Caco-2 (cell line): ENCODE measurements around the gene TMEM273. TPM values are rescaled to one million over a fixed set of nuclear protein-coding genes. Genes with fewer than 3 reads are reported as not detected.

Experiments
- BruUV-seq: library from RNA; stranded (reverse); fragments of 400-500 nt; replicated peaks from 2 replicates; lab custom pipeline; 2021; lab: Mats Ljungman, UMichigan
- CTCF ChIA-PET: fragments of 300-600 bp; sonication (Branson Sonifier 250); formaldehyde crosslinking; loops from one replicate; lab custom pipeline; 2022; ENCODE audit warnings: antibody characterized with exemption; lab: Charles Lee
- POLR2A ChIA-PET: fragments of 300-600 bp; sonication (Branson Sonifier 250); formaldehyde crosslinking; loops from one replicate; lab custom pipeline; 2022; ENCODE audit warnings: antibody characterized with exemption; lab: Charles Lee
- DNase-seq, 2 experiments: peaks; one replicate each; pipeline versions ENCODE4 v3.0.0 to v3.0.0-alpha.2; 2020 to 2022
- H3K27me3 ChIP-seq: replicated peaks from 2 replicates; pipeline ENCODE4 v1.6.0; 2011; ENCODE audit warnings: low read length; ENCODE audit not compliant: control insufficient read depth, insufficient read depth
- H3K36me3 ChIP-seq: 2 replicates; pipeline ENCODE4 v1.5.1; 2011; ENCODE audit warnings: low read length; ENCODE audit not compliant: control insufficient read depth, insufficient read depth
- H3K4me1 ChIP-seq: fragments of 250-450 bp; sonication (Bioruptor Pico); 2 replicates; pipeline ENCODE4 v1.5.1; 2020; ENCODE audit warnings: mild to moderate bottlenecking
- H3K4me3 ChIP-seq: 2 replicates; pipeline ENCODE4 v1.5.1; 2011; ENCODE audit warnings: low read depth, mild to moderate bottlenecking, control low read depth, low read length
- H3K9me3 ChIP-seq: fragments of 250-450 bp; sonication (Bioruptor Pico); 2 replicates; pipeline ENCODE4 v1.5.1; 2020; ENCODE audit warnings: mild to moderate bottlenecking, moderate library complexity
- H3K27ac Mint-ChIP-seq: one replicate; pipeline ENCODE4 v1.8.0; 2022; ENCODE audit warnings: mixed read lengths; ENCODE audit not compliant: unreplicated experiment
- H3K27me3 Mint-ChIP-seq: one replicate; pipeline ENCODE4 v1.8.0; 2022; ENCODE audit warnings: mixed read lengths; ENCODE audit not compliant: insufficient read depth, unreplicated experiment
- H3K36me3 Mint-ChIP-seq: one replicate; pipeline ENCODE4 v1.8.0; 2022; ENCODE audit warnings: mild to moderate bottlenecking, mixed read lengths; ENCODE audit not compliant: insufficient read depth, unreplicated experiment
- H3K4me1 Mint-ChIP-seq: one replicate; pipeline ENCODE4 v1.8.0; 2022; ENCODE audit warnings: low read depth, mixed read lengths; ENCODE audit not compliant: unreplicated experiment
- H3K4me3 Mint-ChIP-seq: one replicate; pipeline ENCODE4 v1.8.0; 2022; ENCODE audit warnings: mild to moderate bottlenecking, moderate library complexity, mixed read lengths; ENCODE audit not compliant: unreplicated experiment
- H3K9me3 Mint-ChIP-seq: one replicate; pipeline ENCODE4 v1.8.0; 2022; ENCODE audit warnings: mixed read lengths; ENCODE audit not compliant: unreplicated experiment
- CTCF ChIP-seq, 2 experiments: fragments of 200-600 bp in 1 of 2; IDR thresholded peaks; 1 replicate in 1 of 2; 2 replicates in 1 of 2; pipeline versions ENCODE4 v1.5.1 to v1.8.0; 2011 to 2022; ENCODE audit warnings: antibody characterized with exemption in 1 of 2, control low read depth in 1 of 2, inconsistent platforms in 1 of 2, low read depth in 1 of 2, low read length in 1 of 2, mild to moderate bottlenecking in 1 of 2, moderate library complexity in 1 of 2; ENCODE audit not compliant: insufficient read depth in 1 of 2, severe bottlenecking in 1 of 2, unreplicated experiment in 1 of 2
- intact Hi-C: fragments of 100-400 bp; cut with micrococcal nuclease; formaldehyde crosslinking; loops from one replicate; pipeline ENCODE4 v1.10.0; 2022; ENCODE audit not compliant: unreplicated experiment
- total RNA-seq: library from RNA; stranded (reverse); gene quantifications from 2 replicates; pipeline ENCODE4 v1.2.3, GENCODE V29; 2022

Gene TMEM273
- total RNA-seq, 1 experiment from 2014 or later = not detected

DNA sequence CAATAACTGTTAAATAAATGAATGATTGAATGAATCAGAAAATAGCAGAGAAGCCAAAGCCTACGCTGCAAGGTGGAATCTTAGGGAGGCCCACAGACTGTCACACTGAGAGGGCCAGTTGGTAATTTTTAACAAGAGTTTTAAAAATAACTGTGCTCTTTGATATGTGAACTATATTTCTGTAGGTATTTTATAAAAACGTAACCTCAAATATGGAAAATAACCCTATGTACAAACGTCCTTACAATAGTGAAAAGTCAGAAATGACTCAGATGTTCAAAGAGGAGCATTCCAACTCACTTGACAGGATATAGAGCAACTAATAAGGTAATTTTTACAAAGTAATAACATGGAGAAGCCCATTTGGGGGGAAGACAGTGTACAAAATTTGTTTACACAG lies 18.9 kb upstream of the TMEM273 start:
- Histone ChIP-seq H3K4me3 (no peak overlapping the region), H3K27me3 (no peaks in the 10 kb centered on the region; the same call in 1 of the 2 replicates), H3K36me3 (no peaks in the 10 kb centered on the region), H3K9me3 (no peaks in the 10 kb centered on the region), H3K4me1 (no peaks in the 10 kb centered on the region)
- TF ChIP-seq CTCF (IDR thresholded peaks at IDR 0.05; ENCODE audit: insufficient read depth in 1 of 2, low read depth in 1 of 2, low read length in 1 of 2, severe bottlenecking in 1 of 2, unreplicated experiment in 1 of 2) = no peak
- CTCF ChIA-PET = no interaction called here
- no peak for DNase-seq
- no TSS peak for BruUV-seq
- Mint-ChIP-seq H3K9me3 (peaks cover 10% of the 10 kb centered on the region), H3K36me3 (no peaks in the 10 kb centered on the region), H3K4me3 (no peak overlapping the region), H3K27ac (no peak overlapping the region), H3K27me3 (peaks cover 28% of the 10 kb centered on the region), H3K4me1 (no peaks in the 10 kb centered on the region)
- POLR2A ChIA-PET = no interaction called here
- intact Hi-C loops = no loop called here

DNA sequence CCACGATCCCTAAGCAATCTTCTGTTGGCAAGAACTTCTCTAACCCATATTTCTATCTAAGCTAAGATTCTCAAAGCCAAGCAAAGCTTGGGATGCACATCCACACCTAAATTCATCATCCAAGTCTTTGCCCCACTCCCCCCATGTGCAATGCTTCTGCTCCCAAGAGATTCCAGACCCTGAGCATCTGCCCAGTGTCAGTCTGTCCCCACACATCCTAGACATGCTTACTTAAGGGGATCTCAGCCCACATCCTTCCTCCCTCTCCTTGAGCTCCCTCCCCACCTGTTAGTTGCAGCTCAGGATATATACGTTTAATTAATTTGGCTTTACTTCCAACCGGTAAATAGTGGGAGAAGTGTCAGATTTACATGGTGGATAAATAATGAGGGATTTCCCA lies 17.0 kb upstream of the TMEM273 start:
- no peak for TF ChIP-seq CTCF (IDR thresholded peaks at IDR 0.05; ENCODE audit: insufficient read depth in 1 of 2, low read depth in 1 of 2, low read length in 1 of 2, severe bottlenecking in 1 of 2, unreplicated experiment in 1 of 2)
- ChIA-PET CTCF (no interaction called here), POLR2A (interaction anchor here (0.6 kb wide), 1 partner anchor 137 kb away, joined by 10 read pairs; no protein-coding TSS in a partner anchor)

DNA sequence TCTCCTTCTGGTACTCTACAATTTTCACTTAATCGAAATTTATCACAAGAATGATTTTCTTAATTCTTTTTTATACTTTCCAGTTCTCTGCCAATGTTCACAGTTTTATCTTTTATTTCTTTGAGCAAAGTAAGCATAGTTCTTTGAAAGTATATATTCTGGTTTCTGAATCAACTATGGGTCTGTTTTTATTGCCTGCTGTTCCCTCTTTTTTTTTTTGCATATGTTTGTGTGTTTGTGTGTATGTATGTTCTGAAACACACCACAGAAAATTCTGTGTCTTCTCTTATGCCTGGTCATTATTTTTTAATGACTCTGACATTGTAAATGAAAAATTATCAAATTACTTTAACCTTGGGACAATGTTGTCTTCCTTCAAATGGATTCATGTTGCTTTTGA lies 15.9 kb upstream of the TMEM273 start:
- CTCF ChIA-PET = no interaction called here
- H3K4me3 Mint-ChIP-seq = no peak overlapping the region
- Histone ChIP-seq H3K4me1 (no peaks in the 10 kb centered on the region), H3K4me3 (no peak overlapping the region), H3K9me3 (no peaks in the 10 kb centered on the region), H3K36me3 (no peaks in the 10 kb centered on the region), H3K27me3 (no peaks in the 10 kb centered on the region)
- H3K36me3 Mint-ChIP-seq = no peaks in the 10 kb centered on the region
- peaks cover 10% of the 10 kb centered on the region for H3K9me3 Mint-ChIP-seq
- H3K4me1 Mint-ChIP-seq = no peaks in the 10 kb centered on the region
- no TSS peak for BruUV-seq
- no peak overlapping the region for H3K27ac Mint-ChIP-seq
- no peak for DNase-seq
- peaks cover 28% of the 10 kb centered on the region for H3K27me3 Mint-ChIP-seq
- POLR2A ChIA-PET = no interaction called here
- intact Hi-C loops = no loop called here
- TF ChIP-seq CTCF (IDR thresholded peaks at IDR 0.05; ENCODE audit: insufficient read depth in 1 of 2, low read depth in 1 of 2, low read length in 1 of 2, severe bottlenecking in 1 of 2, unreplicated experiment in 1 of 2) = no peak

More for the DNA sequence above, 17.0 kb upstream of the TMEM273 start:
- Mint-ChIP-seq H3K27ac (no peak overlapping the region), H3K4me3 (no peak overlapping the region), H3K36me3 (no peaks in the 10 kb centered on the region), H3K9me3 (peaks cover 10% of the 10 kb centered on the region), H3K4me1 (no peaks in the 10 kb centered on the region), H3K27me3 (peaks cover 28% of the 10 kb centered on the region)
- no peaks in the 10 kb centered on the region for H3K4me1 ChIP-seq
- no peaks in the 10 kb centered on the region for H3K9me3 ChIP-seq
- no peaks in the 10 kb centered on the region for H3K27me3 ChIP-seq
- no peaks in the 10 kb centered on the region for H3K36me3 ChIP-seq
- DNase-seq = no peak
- H3K4me3 ChIP-seq = no peak overlapping the region
- intact Hi-C loops = no loop called here
- no TSS peak for BruUV-seq
